ENCODE results near the gene PNPLA3.

- TF ChIP-seq, protein P1, sequence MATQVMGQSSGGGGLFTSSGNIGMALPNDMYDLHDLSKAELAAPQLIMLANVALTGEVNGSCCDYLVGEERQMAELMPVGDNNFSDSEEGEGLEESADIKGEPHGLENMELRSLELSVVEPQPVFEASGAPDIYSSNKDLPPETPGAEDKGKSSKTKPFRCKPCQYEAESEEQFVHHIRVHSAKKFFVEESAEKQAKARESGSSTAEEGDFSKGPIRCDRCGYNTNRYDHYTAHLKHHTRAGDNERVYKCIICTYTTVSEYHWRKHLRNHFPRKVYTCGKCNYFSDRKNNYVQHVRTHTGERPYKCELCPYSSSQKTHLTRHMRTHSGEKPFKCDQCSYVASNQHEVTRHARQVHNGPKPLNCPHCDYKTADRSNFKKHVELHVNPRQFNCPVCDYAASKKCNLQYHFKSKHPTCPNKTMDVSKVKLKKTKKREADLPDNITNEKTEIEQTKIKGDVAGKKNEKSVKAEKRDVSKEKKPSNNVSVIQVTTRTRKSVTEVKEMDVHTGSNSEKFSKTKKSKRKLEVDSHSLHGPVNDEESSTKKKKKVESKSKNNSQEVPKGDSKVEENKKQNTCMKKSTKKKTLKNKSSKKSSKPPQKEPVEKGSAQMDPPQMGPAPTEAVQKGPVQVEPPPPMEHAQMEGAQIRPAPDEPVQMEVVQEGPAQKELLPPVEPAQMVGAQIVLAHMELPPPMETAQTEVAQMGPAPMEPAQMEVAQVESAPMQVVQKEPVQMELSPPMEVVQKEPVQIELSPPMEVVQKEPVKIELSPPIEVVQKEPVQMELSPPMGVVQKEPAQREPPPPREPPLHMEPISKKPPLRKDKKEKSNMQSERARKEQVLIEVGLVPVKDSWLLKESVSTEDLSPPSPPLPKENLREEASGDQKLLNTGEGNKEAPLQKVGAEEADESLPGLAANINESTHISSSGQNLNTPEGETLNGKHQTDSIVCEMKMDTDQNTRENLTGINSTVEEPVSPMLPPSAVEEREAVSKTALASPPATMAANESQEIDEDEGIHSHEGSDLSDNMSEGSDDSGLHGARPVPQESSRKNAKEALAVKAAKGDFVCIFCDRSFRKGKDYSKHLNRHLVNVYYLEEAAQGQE (IDR thresholded peaks at IDR 0.05; ENCODE audit: insufficient read depth in 1 of 2, low read depth in 2 of 2, low read length in 2 of 2), result no peak
- no peak for TF ChIP-seq SIN3A (IDR thresholded peaks at IDR 0.05; ENCODE audit: borderline replicate concordance, insufficient read depth, low read length)
- TF ChIP-seq TAF1 (IDR thresholded peaks at IDR 0.05; ENCODE audit: borderline replicate concordance, insufficient read depth, low read length), result no peak
Measured at GRCh38 chr22:43957871-43958270, 34.3 kb downstream of the PNPLA3 start.

Measured in PFSK-1 (cell line).